ENCODE results near the gene THOC1. TPM values are rescaled to one million over a fixed set of nuclear protein-coding genes. Genes with fewer than 3 reads are reported as not detected.

THOC1 gene, protein sequence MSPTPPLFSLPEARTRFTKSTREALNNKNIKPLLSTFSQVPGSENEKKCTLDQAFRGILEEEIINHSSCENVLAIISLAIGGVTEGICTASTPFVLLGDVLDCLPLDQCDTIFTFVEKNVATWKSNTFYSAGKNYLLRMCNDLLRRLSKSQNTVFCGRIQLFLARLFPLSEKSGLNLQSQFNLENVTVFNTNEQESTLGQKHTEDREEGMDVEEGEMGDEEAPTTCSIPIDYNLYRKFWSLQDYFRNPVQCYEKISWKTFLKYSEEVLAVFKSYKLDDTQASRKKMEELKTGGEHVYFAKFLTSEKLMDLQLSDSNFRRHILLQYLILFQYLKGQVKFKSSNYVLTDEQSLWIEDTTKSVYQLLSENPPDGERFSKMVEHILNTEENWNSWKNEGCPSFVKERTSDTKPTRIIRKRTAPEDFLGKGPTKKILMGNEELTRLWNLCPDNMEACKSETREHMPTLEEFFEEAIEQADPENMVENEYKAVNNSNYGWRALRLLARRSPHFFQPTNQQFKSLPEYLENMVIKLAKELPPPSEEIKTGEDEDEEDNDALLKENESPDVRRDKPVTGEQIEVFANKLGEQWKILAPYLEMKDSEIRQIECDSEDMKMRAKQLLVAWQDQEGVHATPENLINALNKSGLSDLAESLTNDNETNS
- 30.9 and 40.6 TPM in 2 replicates for total RNA-seq

DNA sequence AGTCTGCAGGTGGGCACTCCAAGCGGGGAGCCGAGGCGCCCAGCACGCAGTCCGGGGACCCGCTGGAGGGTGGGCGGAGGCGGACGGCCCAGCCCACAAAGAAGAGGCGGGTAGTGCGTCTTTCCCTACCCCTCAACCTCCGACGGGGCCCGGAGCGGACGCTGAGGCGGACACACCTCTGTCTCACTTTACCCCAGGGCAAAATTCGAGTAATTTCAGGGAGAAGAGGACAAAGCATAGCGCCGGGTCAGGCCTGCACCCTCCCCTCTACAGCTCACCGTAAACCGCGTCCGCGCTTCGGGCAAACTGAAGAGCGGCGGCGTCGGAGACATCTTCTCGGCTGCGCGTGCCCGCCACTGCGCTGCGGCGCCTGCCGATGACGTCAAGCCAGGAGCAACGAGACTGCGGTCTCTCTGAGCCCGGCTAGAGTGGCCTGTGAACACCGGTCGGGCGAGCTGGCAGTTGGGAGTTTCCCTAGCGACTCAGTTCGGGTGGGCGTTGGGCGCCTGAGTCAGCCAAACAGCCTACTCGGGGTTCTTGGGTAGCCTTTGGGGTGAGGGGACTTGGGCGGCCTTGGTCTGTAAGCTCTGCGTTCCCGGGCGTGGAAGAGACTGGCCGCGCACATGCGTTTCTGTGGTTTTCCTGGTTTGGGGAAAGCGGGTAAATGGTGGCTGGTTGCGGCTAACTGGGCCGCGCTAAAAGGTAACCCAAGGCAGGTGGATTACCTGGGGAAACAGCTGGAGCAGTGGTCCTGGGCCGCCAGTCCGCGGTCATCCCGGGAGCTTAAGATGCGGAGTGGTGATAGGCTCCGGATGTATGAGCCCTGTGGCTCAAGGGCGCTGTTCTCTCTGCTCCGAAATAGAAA is at the start of gene THOC1:
TSS of gene THOC1 (minus strand) at position 360 of the 865 bp plus-strand sequence. CDS start at position 332, 28 bp downstream.

Other genes starting within 250 kb of the THOC1 start
- not detected in 2 replicates for gene TUBB8B, start 218.4 kb downstream of the THOC1 start, total RNA-seq
- gene USP14, start 109.5 kb downstream of the THOC1 start, total RNA-seq: 37.1 and 98.8 TPM in 2 replicates
- gene COLEC12, start 232.7 kb upstream of the THOC1 start, total RNA-seq: 0.28 and 0.30 TPM in 2 replicates